Breast epithelium (tissue), 3 donors: ENCODE results near the gene MIOX.

Source experiments
- POLR2A ChIP-seq: fragments of 450-650 bp; IDR thresholded peaks from one replicate; pipeline ENCODE4 v1.6.1; 2016; ENCODE audit warnings: antibody characterized with exemption, mild to moderate bottlenecking, moderate library complexity
- POLR2AphosphoS5 ChIP-seq, 3 donors: sonication (generic); formaldehyde crosslinking; IDR thresholded peaks; one replicate each; pipeline ENCODE4 v1.6.1; 2017; ENCODE audit warnings: antibody characterized with exemption in 3 of 3
- TF ChIP-seq, protein P1 (sequence below), 3 donors: fragments of 450-650 bp; IDR thresholded peaks; one replicate each; pipeline ENCODE4 v1.5.1; 2016 to 2017; ENCODE audit warnings: antibody characterized with exemption in 3 of 3, mild to moderate bottlenecking in 3 of 3, moderate library complexity in 3 of 3

DNA sequence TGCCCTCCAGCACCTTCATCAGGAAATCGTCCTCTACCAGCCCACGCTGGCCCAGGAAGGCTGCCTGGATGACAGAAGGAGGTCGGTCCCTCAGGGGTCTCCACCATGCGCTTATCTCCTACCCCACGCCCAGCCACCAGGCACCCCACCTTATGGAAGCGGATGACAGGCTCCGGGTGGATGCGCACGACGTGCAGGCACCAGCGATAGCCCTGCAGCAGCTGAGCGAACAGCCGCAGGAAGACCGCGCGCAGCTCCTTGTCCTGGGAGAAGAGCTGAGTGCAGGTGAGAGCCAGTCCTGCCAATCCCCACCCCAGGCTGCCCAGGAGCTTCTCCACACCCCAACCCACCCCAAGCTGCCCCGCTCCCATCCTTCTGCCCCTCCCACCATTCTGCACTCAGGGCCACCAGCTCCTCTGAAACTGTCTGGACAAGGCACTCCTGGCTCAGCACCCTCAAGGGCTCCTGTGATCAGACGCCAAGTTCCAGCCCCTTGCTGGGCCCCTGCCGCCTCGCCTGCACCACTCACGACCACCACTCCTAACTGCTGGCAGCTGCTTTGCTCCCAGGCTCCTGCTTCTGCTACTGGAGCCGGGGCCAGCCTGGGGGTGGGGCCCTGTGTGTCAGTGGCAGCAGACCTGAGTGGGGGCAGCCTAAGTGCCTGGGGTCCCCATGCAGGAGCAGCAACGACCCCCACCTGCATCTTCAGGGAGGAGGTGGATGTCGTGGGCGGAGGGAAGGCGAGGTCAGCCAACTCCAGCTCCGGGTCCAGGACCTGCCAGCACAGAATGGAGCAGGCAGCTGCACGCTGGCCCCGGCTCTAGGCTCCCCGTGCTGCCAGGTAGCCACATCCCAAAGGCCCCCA is 21.4 kb upstream of the MIOX start:
- TF ChIP-seq, protein P1, sequence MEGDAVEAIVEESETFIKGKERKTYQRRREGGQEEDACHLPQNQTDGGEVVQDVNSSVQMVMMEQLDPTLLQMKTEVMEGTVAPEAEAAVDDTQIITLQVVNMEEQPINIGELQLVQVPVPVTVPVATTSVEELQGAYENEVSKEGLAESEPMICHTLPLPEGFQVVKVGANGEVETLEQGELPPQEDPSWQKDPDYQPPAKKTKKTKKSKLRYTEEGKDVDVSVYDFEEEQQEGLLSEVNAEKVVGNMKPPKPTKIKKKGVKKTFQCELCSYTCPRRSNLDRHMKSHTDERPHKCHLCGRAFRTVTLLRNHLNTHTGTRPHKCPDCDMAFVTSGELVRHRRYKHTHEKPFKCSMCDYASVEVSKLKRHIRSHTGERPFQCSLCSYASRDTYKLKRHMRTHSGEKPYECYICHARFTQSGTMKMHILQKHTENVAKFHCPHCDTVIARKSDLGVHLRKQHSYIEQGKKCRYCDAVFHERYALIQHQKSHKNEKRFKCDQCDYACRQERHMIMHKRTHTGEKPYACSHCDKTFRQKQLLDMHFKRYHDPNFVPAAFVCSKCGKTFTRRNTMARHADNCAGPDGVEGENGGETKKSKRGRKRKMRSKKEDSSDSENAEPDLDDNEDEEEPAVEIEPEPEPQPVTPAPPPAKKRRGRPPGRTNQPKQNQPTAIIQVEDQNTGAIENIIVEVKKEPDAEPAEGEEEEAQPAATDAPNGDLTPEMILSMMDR (IDR thresholded peaks at IDR 0.05), result no peak
- TF ChIP-seq POLR2A (no peak), POLR2AphosphoS5 (IDR thresholded peaks at IDR 0.05) (no peak)
